ENCODE data around the gene C2CD3. TPM values are rescaled to one million over a fixed set of nuclear protein-coding genes. Genes with fewer than 3 reads are reported as not detected.

C2CD3 gene
- polyA plus RNA-seq, 3 donors = 0.87 to 12.1 (median 2.9) TPM

DNA sequence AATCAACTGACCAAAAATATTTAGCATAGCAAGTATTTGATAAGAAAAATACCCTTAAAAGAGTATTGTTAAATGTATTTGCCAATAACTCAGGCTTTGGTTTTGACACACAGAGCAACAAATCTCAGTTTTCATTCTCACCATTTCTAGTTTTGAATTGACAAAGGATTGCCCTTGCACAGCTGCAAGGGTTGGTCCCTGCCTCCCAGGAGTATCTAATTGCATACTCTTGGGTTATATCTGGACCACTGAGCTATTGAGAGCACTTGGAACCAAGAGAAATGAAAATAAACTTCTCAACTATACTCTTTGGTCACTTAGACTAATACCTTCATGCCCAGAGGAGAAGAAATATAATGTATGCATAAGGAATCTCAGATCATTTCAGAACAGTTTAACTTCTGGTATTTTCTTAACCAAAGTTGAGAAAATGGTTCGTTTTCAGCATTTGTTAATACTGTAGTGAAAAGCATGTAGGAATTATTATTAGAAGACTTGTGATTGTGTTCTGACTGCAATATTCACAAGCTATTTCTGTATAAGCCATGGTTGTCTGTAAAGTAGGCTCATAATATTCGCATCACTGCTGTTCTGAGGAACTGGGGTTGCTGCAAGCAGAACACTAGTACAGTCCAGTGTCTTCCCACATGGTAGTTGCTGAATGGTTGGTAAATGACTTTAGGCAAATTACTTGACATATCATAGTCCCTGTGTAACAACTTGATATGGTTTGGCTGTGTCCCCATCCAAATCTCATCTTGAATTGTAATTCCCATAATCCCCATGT lies 7.9 kb downstream of the C2CD3 start:
- Histone ChIP-seq H3K27ac (ENCODE audit: low read depth in 1 of 2, low read length in 2 of 2) (no peak overlapping the region), H3K4me1 (ENCODE audit: control insufficient read depth in 1 of 2, insufficient read depth in 2 of 2, low read length in 2 of 2) (no peaks in the 10 kb centered on the region), H3K4me3 (replicated peaks in 1 of 3; ENCODE audit: low read depth in 2 of 3, low read length in 3 of 3) (no peak overlapping the region), H3K27me3 (ENCODE audit: control insufficient read depth in 2 of 2, insufficient read depth in 2 of 2, low read length in 2 of 2) (no peaks in the 10 kb centered on the region), H3K79me2 (ENCODE audit: insufficient read depth, low read length) (no peaks in the 10 kb centered on the region), H3K4me2 (replicated peaks; ENCODE audit: extremely low read depth, low read length, poor library complexity, severe bottlenecking) (no peak overlapping the region), H3K36me3 (replicated peaks in 1 of 2; ENCODE audit: control insufficient read depth in 1 of 2, insufficient read depth in 2 of 2, low read length in 2 of 2) (peaks cover 24 to 73% of the 10 kb centered on the region in 2 donors), H2AFZ (ENCODE audit: insufficient read depth, low read depth, low read length, poor library complexity, severe bottlenecking) (no peak overlapping the region), H3K9me3 (replicated peaks in 1 of 2; ENCODE audit: control insufficient read depth in 1 of 2, insufficient read depth in 1 of 2, low read length in 2 of 2) (no peaks in the 10 kb centered on the region), H4K20me1 (ENCODE audit: insufficient read depth, low read length) (no peaks in the 10 kb centered on the region), H3K9ac (ENCODE audit: insufficient read depth, low read length, poor library complexity, severe bottlenecking) (no peak overlapping the region)
- no CpG with 5 or more reads among the region's 2 CpGs for WGBS (ENCODE audit: insufficient coverage)
- Mint-ChIP-seq H3K4me3 (no peak overlapping the region), H3K9me3 (no peaks in the 10 kb centered on the region), H3K4me1 (peaks cover 2% of the 10 kb centered on the region), H3K36me3 (peaks cover 53% of the 10 kb centered on the region in 2 donors), H3K27me3 (ENCODE audit: low read depth in 3 of 3) (no peaks in the 10 kb centered on the region), H3K27ac (no peak overlapping the region)
- TF ChIP-seq, protein P1, sequence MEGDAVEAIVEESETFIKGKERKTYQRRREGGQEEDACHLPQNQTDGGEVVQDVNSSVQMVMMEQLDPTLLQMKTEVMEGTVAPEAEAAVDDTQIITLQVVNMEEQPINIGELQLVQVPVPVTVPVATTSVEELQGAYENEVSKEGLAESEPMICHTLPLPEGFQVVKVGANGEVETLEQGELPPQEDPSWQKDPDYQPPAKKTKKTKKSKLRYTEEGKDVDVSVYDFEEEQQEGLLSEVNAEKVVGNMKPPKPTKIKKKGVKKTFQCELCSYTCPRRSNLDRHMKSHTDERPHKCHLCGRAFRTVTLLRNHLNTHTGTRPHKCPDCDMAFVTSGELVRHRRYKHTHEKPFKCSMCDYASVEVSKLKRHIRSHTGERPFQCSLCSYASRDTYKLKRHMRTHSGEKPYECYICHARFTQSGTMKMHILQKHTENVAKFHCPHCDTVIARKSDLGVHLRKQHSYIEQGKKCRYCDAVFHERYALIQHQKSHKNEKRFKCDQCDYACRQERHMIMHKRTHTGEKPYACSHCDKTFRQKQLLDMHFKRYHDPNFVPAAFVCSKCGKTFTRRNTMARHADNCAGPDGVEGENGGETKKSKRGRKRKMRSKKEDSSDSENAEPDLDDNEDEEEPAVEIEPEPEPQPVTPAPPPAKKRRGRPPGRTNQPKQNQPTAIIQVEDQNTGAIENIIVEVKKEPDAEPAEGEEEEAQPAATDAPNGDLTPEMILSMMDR (IDR thresholded peaks at IDR 0.05) = no peak
- intact Hi-C loops (cut with micrococcal nuclease) = no loop called here
- no peak for DNase-seq

DNA sequence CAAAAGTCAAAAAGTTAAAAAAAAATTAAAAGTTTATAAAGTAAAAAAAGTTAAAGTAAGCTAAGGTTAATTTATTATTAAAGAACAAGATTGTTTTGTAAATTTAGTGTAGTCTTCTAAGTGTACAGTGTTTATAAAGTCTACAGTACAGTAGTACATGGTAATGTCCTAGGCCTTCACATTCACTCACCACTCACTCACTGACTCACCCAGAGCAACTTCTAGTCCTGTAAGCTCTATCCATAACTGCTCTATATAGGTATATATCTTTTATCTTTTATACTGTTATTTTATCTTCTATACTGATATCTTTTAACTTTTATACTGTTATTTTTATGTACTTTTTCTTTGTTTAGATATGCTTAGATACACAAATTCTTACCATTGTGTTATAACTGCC lies 11.2 kb downstream of the C2CD3 start:
- H3K27ac Mint-ChIP-seq = no peak overlapping the region
- Histone ChIP-seq H3K79me2 (ENCODE audit: insufficient read depth, low read length) (no peaks in the 10 kb centered on the region), H3K27ac (ENCODE audit: low read depth in 1 of 2, low read length in 2 of 2) (no peak overlapping the region), H3K36me3 (replicated peaks in 1 of 2; ENCODE audit: control insufficient read depth in 1 of 2, insufficient read depth in 2 of 2, low read length in 2 of 2) (peaks cover 6 to 57% of the 10 kb centered on the region in 2 donors), H4K20me1 (ENCODE audit: insufficient read depth, low read length) (no peaks in the 10 kb centered on the region), H3K9me3 (replicated peaks in 1 of 2; ENCODE audit: control insufficient read depth in 1 of 2, insufficient read depth in 1 of 2, low read length in 2 of 2) (no peaks in the 10 kb centered on the region), H3K9ac (ENCODE audit: insufficient read depth, low read length, poor library complexity, severe bottlenecking) (no peak overlapping the region), H3K4me1 (ENCODE audit: control insufficient read depth in 1 of 2, insufficient read depth in 2 of 2, low read length in 2 of 2) (no peaks in the 10 kb centered on the region), H3K27me3 (ENCODE audit: control insufficient read depth in 2 of 2, insufficient read depth in 2 of 2, low read length in 2 of 2) (no peaks in the 10 kb centered on the region), H3K4me3 (replicated peaks in 1 of 3; ENCODE audit: low read depth in 2 of 3, low read length in 3 of 3) (no peak overlapping the region), H3K4me2 (replicated peaks; ENCODE audit: extremely low read depth, low read length, poor library complexity, severe bottlenecking) (no peak overlapping the region), H2AFZ (ENCODE audit: insufficient read depth, low read depth, low read length, poor library complexity, severe bottlenecking) (no peak overlapping the region)
- no peaks in the 10 kb centered on the region for H3K9me3 Mint-ChIP-seq
- no peaks in the 10 kb centered on the region for H3K27me3 Mint-ChIP-seq (ENCODE audit: low read depth in 3 of 3)
- no peaks in the 10 kb centered on the region for H3K4me1 Mint-ChIP-seq
- peaks cover 40 to 52% of the 10 kb centered on the region in 2 donors for H3K36me3 Mint-ChIP-seq
- TF ChIP-seq, protein P1 (IDR thresholded peaks at IDR 0.05) = no peak
- no peak for DNase-seq
- intact Hi-C loops (cut with micrococcal nuclease) = no loop called here
- H3K4me3 Mint-ChIP-seq = no peak overlapping the region

Measured in CD14-positive monocyte (primary cell).